K562 (cell line): ENCODE results near the gene RFC2. TPM values are rescaled to one million over a fixed set of nuclear protein-coding genes. Genes with fewer than 3 reads are reported as not detected.

Experiments
- ARID1B ChIP-seq: fragments of 450-650 bp; IDR thresholded peaks from 2 replicates; pipeline ENCODE4 v1.6.1; 2016; ENCODE audit warnings: antibody characterized with exemption, mild to moderate bottlenecking, inconsistent platforms
- ARID2 ChIP-seq: fragments of 450-650 bp; IDR thresholded peaks from 2 replicates; pipeline ENCODE4 v1.6.1; 2017; ENCODE audit warnings: antibody characterized with exemption, mild to moderate bottlenecking
- BCOR ChIP-seq: fragments of 450-650 bp; IDR thresholded peaks from 2 replicates; pipeline ENCODE4 v1.6.1; 2016
- CHD2 ChIP-seq: IDR thresholded peaks from 2 replicates; pipeline ENCODE4 v1.6.1; 2011; ENCODE audit warnings: low read depth, low read length
- FOS ChIP-seq: IDR thresholded peaks from 3 replicates; pipeline ENCODE4 v1.6.1; 2011; ENCODE audit not compliant: insufficient read length; ENCODE audit errors: extremely low read depth
- MCM3 ChIP-seq: fragments of 450-650 bp; IDR thresholded peaks from 2 replicates; pipeline ENCODE4 v1.6.1; 2016
- MEF2A ChIP-seq: IDR thresholded peaks from 2 replicates; pipeline ENCODE4 v1.6.1; 2011; ENCODE audit warnings: low read depth, mild to moderate bottlenecking, low read length, moderate library complexity; ENCODE audit not compliant: control insufficient read depth
- NCOA1 ChIP-seq: fragments of 450-650 bp; IDR thresholded peaks from 2 replicates; pipeline ENCODE4 v1.6.1; 2016; ENCODE audit warnings: low read depth
- NCOA4 ChIP-seq: fragments of 450-650 bp; IDR thresholded peaks from 2 replicates; pipeline ENCODE4 v1.6.1; 2018; ENCODE audit warnings: mild to moderate bottlenecking; ENCODE audit not compliant: partially characterized antibody
- NFE2L1 ChIP-seq: fragments of 450-650 bp; IDR thresholded peaks from 2 replicates; pipeline ENCODE4 v1.6.1; 2016; ENCODE audit warnings: missing genetic modification characterization, low read depth, mild to moderate bottlenecking, missing compliant biosample characterization, moderate library complexity, borderline replicate concordance
- OTX1 ChIP-seq: fragments of 450-650 bp; formaldehyde crosslinking; IDR thresholded peaks from 2 replicates; pipeline ENCODE4 v1.4.0; 2022; ENCODE audit warnings: mild to moderate bottlenecking
- PRDM10 ChIP-seq: fragments of 450-650 bp; IDR thresholded peaks from 2 replicates; pipeline ENCODE4 v1.6.1; 2018; ENCODE audit not compliant: partially characterized antibody
- XRCC5 ChIP-seq: fragments of 200-400 bp; formaldehyde crosslinking; IDR thresholded peaks from 2 replicates; pipeline ENCODE4 v1.6.1; 2017; ENCODE audit warnings: low read depth, mild to moderate bottlenecking, low read length
- ZNF124 ChIP-seq: sonication (generic); formaldehyde crosslinking; IDR thresholded peaks from 2 replicates; pipeline ENCODE4 v1.8.1; 2022; ENCODE audit warnings: missing genetic modification reagents
- ZNF239 ChIP-seq: fragments of 250-450 bp; sonication (Bioruptor Pico); IDR thresholded peaks from 2 replicates; pipeline ENCODE4 v1.4.0; 2020; ENCODE audit warnings: mild to moderate bottlenecking
- ZSCAN29 ChIP-seq: fragments of 450-650 bp; IDR thresholded peaks from 2 replicates; pipeline ENCODE4 v1.6.1; 2017
- polyA plus RNA-seq, 8 experiments: library from polyadenylated mRNA; depleted of rRNA in 4 of 8; stranded (reverse) in 5 of 8; unstranded in 3 of 8; fragments of >200 nt; fragmentation: Nextera tagmentation in 2 of 8; fragmentation: Illumina TruSeq in 1 of 8; extraction: Ambion mirVana in 2 of 8; extraction: Trizol in 1 of 8; gene quantifications; 2 replicates each; pipeline versions ENCODE4 v1.2.1 to v1.2.3, GENCODE V29; 2011 to 2014; ENCODE audit warnings: inconsistent platforms in 1 of 8, missing spikeins in 1 of 8
- total RNA-seq, 7 experiments: library from RNA; depleted of rRNA in 6 of 7; stranded (reverse); fragments of >200 nt in 6 of 7; fragmentation: Illumina TruSeq in 2 of 7; extraction: Trizol in 2 of 7; gene quantifications; 2 replicates each; pipeline versions ENCODE4 v1.2.1 to v1.2.3, GENCODE V29; 2011 to 2021; ENCODE audit warnings: low replicate concordance in 1 of 7
- TF ChIP-seq, protein P1 (sequence below): fragments of 450-650 bp; IDR thresholded peaks from one replicate; pipeline ENCODE4 v1.6.1; 2018; ENCODE audit warnings: mild to moderate bottlenecking, moderate library complexity; ENCODE audit not compliant: partially characterized antibody
- TF ChIP-seq, protein P2 (sequence below), 2 experiments: fragments of 450-650 bp; IDR thresholded peaks; 2 replicates each; pipeline ENCODE4 v1.6.1; 2016
- TF ChIP-seq, protein P3 (sequence below): sonication (generic); formaldehyde crosslinking; IDR thresholded peaks from 2 replicates; pipeline ENCODE4 v1.8.1; 2022; ENCODE audit warnings: missing genetic modification reagents
- TF ChIP-seq, protein P4 (sequence below), 3 experiments: fragments of 200-800 bp in 1 of 3; sonication (Bioruptor generic) in 1 of 3; sonication (generic) in 1 of 3; formaldehyde crosslinking in 1 of 3; IDR thresholded peaks; 2 replicates each; pipeline versions ENCODE4 v1.6.1 to v1.8.0; 2016 to 2022; ENCODE audit warnings: mild to moderate bottlenecking in 2 of 3, missing compliant biosample characterization in 2 of 3, missing genetic modification characterization in 2 of 3, missing genetic modification reagents in 1 of 3

The RFC2 gene
- total and polyA plus RNA-seq, 9 of the 15 experiments (the other 6 are each of a cell fraction or from before 2014, with no cell fraction given) = 32.5 to 161 (median 102) TPM

GRCh38 chr7:74254858-74255379 lies 720 bp upstream of the RFC2 start (continued):
- no peak; the same call in 1 of the 2 replicates for TF ChIP-seq ARID1B
- no peak for TF ChIP-seq ZNF124
- no peak for TF ChIP-seq FOS
- peak; percentile 21; the same call in 1 of the 2 replicates for TF ChIP-seq ARID2
- no peak for TF ChIP-seq MCM3
- TF ChIP-seq NCOA1 = no peak
- TF ChIP-seq, protein P1, sequence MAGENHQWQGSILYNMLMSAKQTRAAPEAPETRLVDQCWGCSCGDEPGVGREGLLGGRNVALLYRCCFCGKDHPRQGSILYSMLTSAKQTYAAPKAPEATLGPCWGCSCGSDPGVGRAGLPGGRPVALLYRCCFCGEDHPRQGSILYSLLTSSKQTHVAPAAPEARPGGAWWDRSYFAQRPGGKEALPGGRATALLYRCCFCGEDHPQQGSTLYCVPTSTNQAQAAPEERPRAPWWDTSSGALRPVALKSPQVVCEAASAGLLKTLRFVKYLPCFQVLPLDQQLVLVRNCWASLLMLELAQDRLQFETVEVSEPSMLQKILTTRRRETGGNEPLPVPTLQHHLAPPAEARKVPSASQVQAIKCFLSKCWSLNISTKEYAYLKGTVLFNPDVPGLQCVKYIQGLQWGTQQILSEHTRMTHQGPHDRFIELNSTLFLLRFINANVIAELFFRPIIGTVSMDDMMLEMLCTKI = no peak
- TF ChIP-seq, protein P2, sequence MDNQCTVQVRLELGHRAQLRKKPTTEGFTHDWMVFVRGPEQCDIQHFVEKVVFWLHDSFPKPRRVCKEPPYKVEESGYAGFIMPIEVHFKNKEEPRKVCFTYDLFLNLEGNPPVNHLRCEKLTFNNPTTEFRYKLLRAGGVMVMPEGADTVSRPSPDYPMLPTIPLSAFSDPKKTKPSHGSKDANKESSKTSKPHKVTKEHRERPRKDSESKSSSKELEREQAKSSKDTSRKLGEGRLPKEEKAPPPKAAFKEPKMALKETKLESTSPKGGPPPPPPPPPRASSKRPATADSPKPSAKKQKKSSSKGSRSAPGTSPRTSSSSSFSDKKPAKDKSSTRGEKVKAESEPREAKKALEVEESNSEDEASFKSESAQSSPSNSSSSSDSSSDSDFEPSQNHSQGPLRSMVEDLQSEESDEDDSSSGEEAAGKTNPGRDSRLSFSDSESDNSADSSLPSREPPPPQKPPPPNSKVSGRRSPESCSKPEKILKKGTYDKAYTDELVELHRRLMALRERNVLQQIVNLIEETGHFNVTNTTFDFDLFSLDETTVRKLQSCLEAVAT (IDR thresholded peaks at IDR 0.05) = peak in 1 of 2 experiments; percentile 14; a peak in 1 of 4 replicates
- TF ChIP-seq CHD2 = no peak
- peak; percentile 62; the same call in 1 of the 2 replicates for TF ChIP-seq BCOR
- TF ChIP-seq XRCC5 = no peak
- TF ChIP-seq NFE2L1 (tag) = no peak
- TF ChIP-seq, protein P3, sequence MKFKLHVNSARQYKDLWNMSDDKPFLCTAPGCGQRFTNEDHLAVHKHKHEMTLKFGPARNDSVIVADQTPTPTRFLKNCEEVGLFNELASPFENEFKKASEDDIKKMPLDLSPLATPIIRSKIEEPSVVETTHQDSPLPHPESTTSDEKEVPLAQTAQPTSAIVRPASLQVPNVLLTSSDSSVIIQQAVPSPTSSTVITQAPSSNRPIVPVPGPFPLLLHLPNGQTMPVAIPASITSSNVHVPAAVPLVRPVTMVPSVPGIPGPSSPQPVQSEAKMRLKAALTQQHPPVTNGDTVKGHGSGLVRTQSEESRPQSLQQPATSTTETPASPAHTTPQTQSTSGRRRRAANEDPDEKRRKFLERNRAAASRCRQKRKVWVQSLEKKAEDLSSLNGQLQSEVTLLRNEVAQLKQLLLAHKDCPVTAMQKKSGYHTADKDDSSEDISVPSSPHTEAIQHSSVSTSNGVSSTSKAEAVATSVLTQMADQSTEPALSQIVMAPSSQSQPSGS = peak; percentile 40; the same call in 1 of the 2 replicates
- TF ChIP-seq, protein P4, sequence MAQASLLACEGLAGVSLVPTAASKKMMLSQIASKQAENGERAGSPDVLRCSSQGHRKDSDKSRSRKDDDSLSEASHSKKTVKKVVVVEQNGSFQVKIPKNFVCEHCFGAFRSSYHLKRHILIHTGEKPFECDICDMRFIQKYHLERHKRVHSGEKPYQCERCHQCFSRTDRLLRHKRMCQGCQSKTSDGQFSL (CRISPR knock-in tag; IDR thresholded peaks at IDR 0.05) = no peak
- TF ChIP-seq, protein P4 (tag; IDR thresholded peaks at IDR 0.05) = no peak
- no peak for TF ChIP-seq ZSCAN29
- TF ChIP-seq ZNF239 (CRISPR knock-in tag) = no peak
- TF ChIP-seq OTX1 (CRISPR knock-in tag) = peak; percentile 58; the same call in 1 of the 2 replicates
- TF ChIP-seq MEF2A = no peak
- TF ChIP-seq NCOA4 = peak; percentile 57
- TF ChIP-seq PRDM10 = no peak
